K562 (cell line): ENCODE measurements around the gene SH3BGRL2. TPM values are rescaled to one million over a fixed set of nuclear protein-coding genes. Genes with fewer than 3 reads are reported as not detected.

Experiments used
- BRCA1 ChIP-seq, 2 experiments: fragments of 450-650 bp in 1 of 2; sonication (generic) in 1 of 2; formaldehyde crosslinking in 1 of 2; IDR thresholded peaks; 2 replicates each; pipeline versions ENCODE4 v1.5.0 to v1.6.1; 2017 to 2020; ENCODE audit warnings: mild to moderate bottlenecking in 1 of 2, missing genetic modification reagents in 1 of 2
- BRF2 ChIP-seq: IDR thresholded peaks from 3 replicates; pipeline ENCODE4 v1.6.1; 2011; ENCODE audit warnings: borderline replicate concordance, mild to moderate bottlenecking; ENCODE audit not compliant: insufficient read length, insufficient read depth
- CEBPG ChIP-seq, 3 experiments: fragments of 200-800 bp in 1 of 3; sonication (Bioruptor generic) in 1 of 3; sonication (generic) in 1 of 3; formaldehyde crosslinking in 1 of 3; IDR thresholded peaks in 2 of 3; conservative IDR thresholded peaks in 1 of 3; 2 replicates each; pipeline versions ENCODE4 v1.6.1 to v1.8.0; 2016 to 2022; ENCODE audit warnings: missing compliant biosample characterization in 2 of 3, missing genetic modification characterization in 2 of 3, mild to moderate bottlenecking in 1 of 3, missing genetic modification reagents in 1 of 3
- CTCF ChIP-seq, 3 experiments: IDR thresholded peaks in 2 of 3; conservative IDR thresholded peaks in 1 of 3; 2 replicates each; pipeline ENCODE4 v1.5.1; 2011 to 2012; ENCODE audit warnings: low read length in 3 of 3, mild to moderate bottlenecking in 3 of 3, control low read depth in 2 of 3, improper control_type of control experiment in 1 of 3, inconsistent platforms in 1 of 3, low read depth in 1 of 3, mixed read lengths in 1 of 3, moderate library complexity in 1 of 3; ENCODE audit not compliant: insufficient read depth in 2 of 3
- ETS2 ChIP-seq: IDR thresholded peaks from 2 replicates; pipeline ENCODE4 v1.6.1; 2016; ENCODE audit warnings: borderline replicate concordance, missing genetic modification characterization, mild to moderate bottlenecking, moderate library complexity, missing compliant biosample characterization; ENCODE audit not compliant: poor library complexity, severe bottlenecking
- GATAD2B ChIP-seq: fragments of 450-650 bp; IDR thresholded peaks from 2 replicates; pipeline ENCODE4 v1.6.1; 2017; ENCODE audit warnings: mild to moderate bottlenecking, borderline replicate concordance
- ID3 ChIP-seq, 2 experiments: fragments of 250-450 bp in 1 of 2; fragments of 450-650 bp in 1 of 2; sonication (Bioruptor Pico) in 1 of 2; IDR thresholded peaks; 2 replicates each; pipeline versions ENCODE4 v1.6.1 to v1.8.0; 2016 to 2021; ENCODE audit warnings: mild to moderate bottlenecking in 2 of 2, moderate library complexity in 2 of 2, missing compliant biosample characterization in 1 of 2, missing genetic modification characterization in 1 of 2
- KAT7 ChIP-seq: sonication (generic); formaldehyde crosslinking; IDR thresholded peaks from 2 replicates; pipeline ENCODE4 v1.8.0; 2022; ENCODE audit warnings: missing genetic modification reagents, mild to moderate bottlenecking, borderline replicate concordance
- MEIS2 ChIP-seq: fragments of 450-650 bp; IDR thresholded peaks from 2 replicates; pipeline ENCODE4 v1.6.1; 2014; ENCODE audit warnings: mild to moderate bottlenecking; ENCODE audit not compliant: partially characterized antibody
- PYGO2 ChIP-seq: fragments of 450-650 bp; IDR thresholded peaks from 2 replicates; pipeline ENCODE4 v1.6.1; 2016; ENCODE audit warnings: mild to moderate bottlenecking, missing genetic modification characterization, moderate library complexity, missing compliant biosample characterization
- SMC3 ChIP-seq: conservative IDR thresholded peaks from 2 replicates; pipeline ENCODE4 v1.6.1; 2011; ENCODE audit warnings: low read depth, low read length, improper control_type of control experiment; ENCODE audit not compliant: insufficient read depth
- ZNF449 ChIP-seq: fragments of 250-450 bp; sonication (Bioruptor Pico); IDR thresholded peaks from 2 replicates; pipeline ENCODE4 v1.8.0; 2022; ENCODE audit warnings: moderate library complexity, mild to moderate bottlenecking, inconsistent platforms
- ZNF507 ChIP-seq: conservative IDR thresholded peaks from 2 replicates; pipeline ENCODE4 v1.6.1; 2017; ENCODE audit warnings: missing genetic modification characterization, missing compliant biosample characterization
- ZNF780A ChIP-seq: fragments of 250-450 bp; sonication (Bioruptor Pico); IDR thresholded peaks from 2 replicates; pipeline ENCODE4 v1.5.0; 2021; ENCODE audit warnings: mild to moderate bottlenecking
- polyA plus RNA-seq, 8 experiments: library from polyadenylated mRNA; depleted of rRNA in 4 of 8; stranded (reverse) in 5 of 8; unstranded in 3 of 8; fragments of >200 nt; fragmentation: Nextera tagmentation in 2 of 8; fragmentation: Illumina TruSeq in 1 of 8; extraction: Ambion mirVana in 2 of 8; extraction: Trizol in 1 of 8; gene quantifications; 2 replicates each; pipeline versions ENCODE4 v1.2.1 to v1.2.3, GENCODE V29; 2011 to 2014; ENCODE audit warnings: inconsistent platforms in 1 of 8, missing spikeins in 1 of 8
- total RNA-seq, 7 experiments: library from RNA; depleted of rRNA in 6 of 7; stranded (reverse); fragments of >200 nt in 6 of 7; fragmentation: Illumina TruSeq in 2 of 7; extraction: Trizol in 2 of 7; gene quantifications; 2 replicates each; pipeline versions ENCODE4 v1.2.1 to v1.2.3, GENCODE V29; 2011 to 2021; ENCODE audit warnings: low replicate concordance in 1 of 7

Gene SH3BGRL2
- total and polyA plus RNA-seq, 9 of the 15 experiments (the other 6 are each of a cell fraction or from before 2014, with no cell fraction given): 4.4 to 12.1 (median 7.3) TPM

GRCh38 chr6:79735183-79735582 lies 104.1 kb downstream of the SH3BGRL2 start (continued):
- TF ChIP-seq PYGO2 (tag) (no peak), ID3 (CRISPR knock-in tag; IDR thresholded peaks at IDR 0.05) (no peak), ID3 (tag; IDR thresholded peaks at IDR 0.05) (no peak), GATAD2B (no peak), ZNF449 (CRISPR knock-in tag) (no peak), ZNF507 (tag) (no peak), BRF2 (no peak), KAT7 (no peak), BRCA1 (IDR thresholded peaks at IDR 0.05) (no peak), BRCA1 (CRISPR knock-in tag; IDR thresholded peaks at IDR 0.05) (no peak), ETS2 (tag) (no peak), MEIS2 (peak; percentile 35), SMC3 (0 out of 2 replicates have a peak, but pooled peaks have one; percentile 9), CTCF (IDR thresholded peaks at IDR 0.05 in 2 of 3, conservative IDR thresholded peaks at IDR 0.05 in 1 of 3; ENCODE audit: insufficient read depth in 2 of 3, low read depth in 1 of 3, low read length in 3 of 3) (peak; percentile 15 to 34 (median 25); a peak in 3 of 6 replicates), CEBPG (CRISPR knock-in tag; IDR thresholded peaks at IDR 0.05) (no peak), CEBPG (tag; conservative IDR thresholded peaks at IDR 0.05 in 1 of 2, IDR thresholded peaks at IDR 0.05 in 1 of 2) (no peak), ZNF780A (CRISPR knock-in tag) (no peak)
